Liver (tissue), 9 donors: ENCODE results near the gene MARCHF2. TPM values are rescaled to one million over a fixed set of nuclear protein-coding genes. Genes with fewer than 3 reads are reported as not detected.
"Not testable (repeated sequence)": the region's sequence is repeated elsewhere in the genome, so short reads cannot be mapped to it uniquely, and the experiment has no call there.

Experiments used
- DNase-seq: peaks from one replicate; pipeline ENCODE4 v3.0.0-alpha.2; 2017; ENCODE audit warnings: low spot score
- H3K27ac ChIP-seq, 2 donors: one replicate each; pipeline ENCODE4 v1.7.0; 2013; ENCODE audit warnings: inconsistent platforms in 2 of 2, low read length in 2 of 2, control low read depth in 1 of 2, low read depth in 1 of 2, mild to moderate bottlenecking in 1 of 2
- H3K27me3 ChIP-seq, 4 donors: one replicate each; pipeline versions ENCODE4 v1.6.1 to v1.7.0; 2013; ENCODE audit warnings: low read length in 3 of 4, inconsistent platforms in 1 of 4, mild to moderate bottlenecking in 1 of 4, moderate library complexity in 1 of 4; ENCODE audit not compliant: control insufficient read depth in 4 of 4, insufficient read depth in 4 of 4
- H3K36me3 ChIP-seq, 4 donors: one replicate each; pipeline versions ENCODE4 v1.6.1 to v1.7.0; 2013; ENCODE audit warnings: low read length in 3 of 4, mild to moderate bottlenecking in 3 of 4, low read depth in 1 of 4, moderate library complexity in 1 of 4; ENCODE audit not compliant: control insufficient read depth in 4 of 4, insufficient read depth in 3 of 4
- H3K4me1 ChIP-seq, 4 donors: one replicate each; pipeline versions ENCODE4 v1.6.1 to v1.7.0; 2013; ENCODE audit warnings: low read length in 3 of 4, mild to moderate bottlenecking in 3 of 4, moderate library complexity in 1 of 4; ENCODE audit not compliant: control insufficient read depth in 4 of 4, insufficient read depth in 4 of 4
- H3K4me3 ChIP-seq, 3 donors: one replicate each; pipeline versions ENCODE4 v1.6.1 to v1.7.0; 2013; ENCODE audit warnings: low read length in 3 of 3, control low read depth in 1 of 3, low read depth in 1 of 3, mild to moderate bottlenecking in 1 of 3
- H3K9ac ChIP-seq, 2 donors: one replicate each; pipeline ENCODE4 v1.7.0; 2013; ENCODE audit warnings: low read length in 2 of 2, mild to moderate bottlenecking in 2 of 2, moderate library complexity in 2 of 2, control low read depth in 1 of 2, low read depth in 1 of 2
- H3K9me3 ChIP-seq, 4 donors: one replicate each; pipeline versions ENCODE4 v1.6.1 to v1.7.0; 2013; ENCODE audit warnings: low read length in 3 of 4; ENCODE audit not compliant: control insufficient read depth in 4 of 4
- ATF3 ChIP-seq: IDR thresholded peaks from 2 replicates; pipeline ENCODE4 v1.6.1; 2016; ENCODE audit warnings: antibody characterized with exemption
- CTCF ChIP-seq: fragments of 150-350 bp; IDR thresholded peaks from 2 replicates; pipeline ENCODE4 v1.5.1; 2017; ENCODE audit warnings: improper control_type of control experiment, low read depth, low read length; ENCODE audit not compliant: missing input control
- EGR1 ChIP-seq, 2 donors: IDR thresholded peaks; 2 replicates each; pipeline ENCODE4 v1.6.1; 2016 to 2018; ENCODE audit warnings: antibody characterized with exemption in 2 of 2, low read depth in 2 of 2
- FOXA1 ChIP-seq: IDR thresholded peaks from 2 replicates; pipeline ENCODE4 v1.6.1; 2016; ENCODE audit warnings: antibody characterized with exemption
- FOXA2 ChIP-seq: IDR thresholded peaks from 2 replicates; pipeline ENCODE4 v1.6.1; 2016; ENCODE audit warnings: antibody characterized with exemption
- GABPA ChIP-seq, 2 donors: IDR thresholded peaks in 1 of 2; conservative IDR thresholded peaks in 1 of 2; 2 replicates each; pipeline ENCODE4 v1.6.1; 2016; ENCODE audit warnings: antibody characterized with exemption in 2 of 2, mild to moderate bottlenecking in 1 of 2, moderate library complexity in 1 of 2
- HNF4A ChIP-seq, 2 donors: conservative IDR thresholded peaks; 2 replicates each; pipeline ENCODE4 v1.6.1; 2016; ENCODE audit warnings: antibody characterized with exemption in 2 of 2, mild to moderate bottlenecking in 2 of 2
- HNF4G ChIP-seq: IDR thresholded peaks from 2 replicates; pipeline ENCODE4 v1.6.1; 2016; ENCODE audit warnings: antibody characterized with exemption
- JUND ChIP-seq, 2 donors: IDR thresholded peaks; 2 replicates each; pipeline ENCODE4 v1.6.1; 2016; ENCODE audit warnings: antibody characterized with exemption in 2 of 2
- MAX ChIP-seq: IDR thresholded peaks from 2 replicates; pipeline ENCODE4 v1.6.1; 2016; ENCODE audit warnings: antibody characterized with exemption
- NR2F2 ChIP-seq: IDR thresholded peaks from 2 replicates; pipeline ENCODE4 v1.6.1; 2016; ENCODE audit warnings: antibody characterized with exemption
- RAD21 ChIP-seq, 2 donors: IDR thresholded peaks; 2 replicates each; pipeline ENCODE4 v1.6.1; 2016; ENCODE audit warnings: antibody characterized with exemption in 2 of 2, mild to moderate bottlenecking in 2 of 2
- REST ChIP-seq: IDR thresholded peaks from 2 replicates; pipeline ENCODE4 v1.6.1; 2016; ENCODE audit warnings: antibody characterized with exemption, mild to moderate bottlenecking
- RXRA ChIP-seq, 2 donors: IDR thresholded peaks; 2 replicates each; pipeline ENCODE4 v1.6.1; 2017 to 2018; ENCODE audit warnings: antibody characterized with exemption in 2 of 2, mild to moderate bottlenecking in 1 of 2
- SP1 ChIP-seq: IDR thresholded peaks from 2 replicates; pipeline ENCODE4 v1.6.1; 2018; ENCODE audit warnings: antibody characterized with exemption, mild to moderate bottlenecking
- TAF1 ChIP-seq: conservative IDR thresholded peaks from 2 replicates; pipeline ENCODE4 v1.6.1; 2016; ENCODE audit warnings: antibody characterized with exemption, mild to moderate bottlenecking
- YY1 ChIP-seq: IDR thresholded peaks from 2 replicates; pipeline ENCODE4 v1.6.1; 2016; ENCODE audit warnings: antibody characterized with exemption, mild to moderate bottlenecking
- ZBTB33 ChIP-seq: IDR thresholded peaks from 2 replicates; pipeline ENCODE4 v1.6.1; 2016; ENCODE audit warnings: antibody characterized with exemption
- WGBS: extraction: QIAGEN DNeasy Blood & Tissue Kit; methylation state at CpG from one replicate; pipeline ENCODE4 v1.1.7; 2013; 5-methylcytosine and 5-hydroxymethylcytosine counted together
- polyA plus RNA-seq, 2 donors: library from polyadenylated mRNA; stranded (reverse) in 1 of 2; unstranded in 1 of 2; fragments of 200-250 nt in 1 of 2; fragments of >200 nt in 1 of 2; fragmentation: Nextera tagmentation in 1 of 2; extraction: Ambion mirVana in 1 of 2; gene quantifications; one replicate each; pipeline versions ENCODE4 v1.2.1 to v1.2.3, GENCODE V29; 2013 to 2015
- total RNA-seq, 2 donors: library from RNA; depleted of rRNA; stranded (reverse); fragments of >200 nt; gene quantifications; one replicate each; pipeline ENCODE4 v1.2.3, GENCODE V29; 2014
- donor health status: healthy.
- donor health status: healthy.
- donor health status: healthy.
- donor health status: healthy.
- donor health status: healthy.

Gene MARCHF2
- total and polyA plus RNA-seq, 4 donors, result 21.6 to 89.5 (median 58.8) TPM

GRCh38 chr19:8373867-8374813 is 39.0 kb upstream of the MARCHF2 start:
- Histone ChIP-seq H3K4me3 (no peak overlapping the region), H3K4me1 (peaks cover 10 to 30% (median 14%) of the 10 kb centered on the region in 4 donors), H3K36me3 (peaks cover 5 to 12% (median 7%) of the 10 kb centered on the region in 4 donors), H3K9ac (peak overlapping the region in 1 of 2 donors; percentile 52), H3K27me3 (no peaks in the 10 kb centered on the region), H3K9me3 (no peaks in the 10 kb centered on the region), H3K27ac (peak overlapping the region; percentile 73 to 76)
- DNase-seq, result no peak
- WGBS, result 56% methylated on average over 26 of the region's 26 CpGs
- TF ChIP-seq YY1 (peak; percentile 74), SP1 (peak; percentile 99), FOXA2 (peak; percentile 95), ZBTB33 (peak; percentile 89), EGR1 (IDR thresholded peaks at IDR 0.05; ENCODE audit: low read depth in 2 of 2) (peak in 1 of 2 donors; percentile 56), JUND (IDR thresholded peaks at IDR 0.05) (peak; percentile 90 to 94), CTCF (peak; percentile 30), MAX (peak; percentile 86), RXRA (IDR thresholded peaks at IDR 0.05) (peak; percentile 99), GABPA (IDR thresholded peaks at IDR 0.05 in 1 of 2, conservative IDR thresholded peaks at IDR 0.05 in 1 of 2) (peak in 1 of 2 donors; percentile 58), TAF1 (no peak), RAD21 (IDR thresholded peaks at IDR 0.05) (peak; percentile 73 to 80), REST (peak; percentile 59), FOXA1 (peak; percentile 85), HNF4G (peak; percentile 78), HNF4A (conservative IDR thresholded peaks at IDR 0.05) (peak; percentile 94 to 96), ATF3 (peak; percentile 66), NR2F2 (no peak)

- H3K27me3 ChIP-seq, H3K4me3 ChIP-seq, DNase-seq, H3K27ac ChIP-seq, H3K9ac ChIP-seq, H3K36me3 ChIP-seq, H3K9me3 ChIP-seq: not testable (repeated sequence)
- peaks cover 9 to 22% (median 12%) of the 10 kb centered on the region in 4 donors for H3K4me1 ChIP-seq
- 98% methylated on average over 32 of the region's 32 CpGs for WGBS
Measured at GRCh38 chr19:8375766-8376165, 37.3 kb upstream of the MARCHF2 start.

- not testable (repeated sequence) for H3K27ac ChIP-seq, H3K9ac ChIP-seq, H3K4me3 ChIP-seq, H3K36me3 ChIP-seq, DNase-seq, H3K27me3 ChIP-seq, H3K9me3 ChIP-seq
- H3K4me1 ChIP-seq, result peaks cover 7 to 15% (median 9%) of the 10 kb centered on the region in 4 donors
- 89% methylated on average over 10 of the region's 10 CpGs for WGBS
Measured at GRCh38 chr19:8376373-8376974, 36.6 kb upstream of the MARCHF2 start.
